Left kidney (tissue), 8 donors: ENCODE results near the gene PTPRQ. TPM values are rescaled to one million over a fixed set of nuclear protein-coding genes. Genes with fewer than 3 reads are reported as not detected.
"Not testable (repeated sequence)": the region's sequence is repeated elsewhere in the genome, so short reads cannot be mapped to it uniquely, and the experiment has no call there.

Experiments
- DNase-seq: peaks from one replicate; pipeline ENCODE4 v3.0.0-alpha.2; 2013
- long read RNA-seq, 8 donors: transcript quantifications; one replicate each; lab custom pipeline, GENCODE V29; 2026
- polyA plus RNA-seq: library from polyadenylated mRNA; unstranded; fragments of 120-200 nt; gene quantifications from one replicate; pipeline ENCODE4 v1.2.1, GENCODE V29; 2013; ENCODE audit not compliant: insufficient read length

Gene PTPRQ
- polyA plus RNA-seq = 53.1 TPM
- long read RNA-seq, donor 1 = 0 reads
- long read RNA-seq, donor 2 = 0 reads
- long read RNA-seq, donor 3, partial matches to known transcripts = 7 of 7 reads
- long read RNA-seq, donor 3, other reads (novel, unspliced or antisense) = 0 of 7 reads
- long read RNA-seq, donor 4 = 0 reads
- long read RNA-seq, donor 5 = 0 reads
- long read RNA-seq, donor 6 = 0 reads
- long read RNA-seq, donor 7 = 0 reads
- long read RNA-seq, donor 8 = 0 reads

GRCh38 chr12:80443974-80444666 is at the start of gene PTPRQ:
TSS of gene PTPRQ (plus strand) at chr12:80444235. CDS start at chr12:80444346, 111 bp downstream.
- no peak for DNase-seq

GRCh38 chr12:80400571-80400991 is 43.5 kb upstream of the PTPRQ start:
- DNase-seq = peak; percentile 20

GRCh38 chr12:80401191-80401590 is 42.8 kb upstream of the PTPRQ start:
- DNase-seq = no peak

- no peak for DNase-seq
Observed at GRCh38 chr12:80404629-80405028, 39.4 kb upstream of the PTPRQ start.

GRCh38 chr12:80406253-80406652 is 37.8 kb upstream of the PTPRQ start:
- no peak for DNase-seq

GRCh38 chr12:80411787-80412186 is 32.2 kb upstream of the PTPRQ start:
- DNase-seq = no peak

GRCh38 chr12:80412343-80412953 is 31.6 kb upstream of the PTPRQ start:
- DNase-seq = peak; percentile 53

- no peak for DNase-seq
Observed at GRCh38 chr12:80413462-80413861, 30.6 kb upstream of the PTPRQ start.

GRCh38 chr12:80415466-80415865 is 28.6 kb upstream of the PTPRQ start:
- DNase-seq = no peak

- DNase-seq = no peak
Observed at GRCh38 chr12:80419644-80420043, 24.4 kb upstream of the PTPRQ start.

GRCh38 chr12:80420075-80420474 is 24.0 kb upstream of the PTPRQ start:
- DNase-seq = no peak

GRCh38 chr12:80422550-80422949 is 21.5 kb upstream of the PTPRQ start:
- no peak for DNase-seq

- no peak for DNase-seq
Observed at GRCh38 chr12:80432061-80432460, 12.0 kb upstream of the PTPRQ start.

- no peak for DNase-seq
Observed at GRCh38 chr12:80441921-80442320, 2.1 kb upstream of the PTPRQ start.

GRCh38 chr12:80442426-80443222 is 1.4 kb upstream of the PTPRQ start:
- no peak for DNase-seq

- no peak for DNase-seq
Observed at GRCh38 chr12:80445083-80445793, 1.2 kb downstream of the PTPRQ start.

- no peak for DNase-seq
Observed at GRCh38 chr12:80456513-80456912, 12.5 kb downstream of the PTPRQ start.

GRCh38 chr12:80460972-80461371 is 16.9 kb downstream of the PTPRQ start:
- DNase-seq = no peak

GRCh38 chr12:80461851-80462250 is 17.8 kb downstream of the PTPRQ start:
- DNase-seq = not testable (repeated sequence)

- DNase-seq = no peak
Observed at GRCh38 chr12:80469681-80470080, 25.6 kb downstream of the PTPRQ start.

GRCh38 chr12:80470403-80470802 is 26.4 kb downstream of the PTPRQ start:
- no peak for DNase-seq

GRCh38 chr12:80472236-80472635 is 28.2 kb downstream of the PTPRQ start:
- DNase-seq = no peak
